AG04450 (cell line): ENCODE measurements around the gene ZNF789. TPM values are rescaled to one million over a fixed set of nuclear protein-coding genes. Genes with fewer than 3 reads are reported as not detected.

ENCODE experiments used
- polyA plus RNA-seq: library from polyadenylated mRNA; depleted of rRNA; stranded (reverse); fragments of >200 nt; gene quantifications from 2 replicates; pipeline ENCODE4 v1.2.3, GENCODE V29; 2011; rRNA removed

ZNF789 gene
- polyA plus RNA-seq, 1 experiment: 8.3 TPM

Other genes with a start within 250 kb of the ZNF789 start
- not detected in 2 replicates for gene MYH16, start 200.1 kb upstream of the ZNF789 start, polyA plus RNA-seq
- gene ARPC1A, start 147.0 kb upstream of the ZNF789 start, polyA plus RNA-seq: 259 and 282 TPM in 2 replicates
- gene ARPC1B, start 98.2 kb upstream of the ZNF789 start, polyA plus RNA-seq: 190 and 245 TPM in 2 replicates
- 60.2 and 68.1 TPM in 2 replicates for gene PDAP1, start 64.3 kb upstream of the ZNF789 start, polyA plus RNA-seq
- gene BUD31, start 63.9 kb upstream of the ZNF789 start, polyA plus RNA-seq: 82.3 and 96.8 TPM in 2 replicates
- 2.7 and 3.0 TPM in 2 replicates for gene PTCD1, start 34.1 kb upstream of the ZNF789 start, polyA plus RNA-seq
- 27.6 and 32.2 TPM in 2 replicates for gene CPSF4, start 33.9 kb upstream of the ZNF789 start, polyA plus RNA-seq
- 591 and 634 TPM in 2 replicates for gene ATP5MF, start 6.7 kb upstream of the ZNF789 start, polyA plus RNA-seq
- gene ZNF394, start 27.4 kb downstream of the ZNF789 start, polyA plus RNA-seq: 9.4 TPM in 2 replicates
- gene ZKSCAN5, start 31.8 kb downstream of the ZNF789 start, polyA plus RNA-seq: 11.5 and 13.4 TPM in 2 replicates
- gene FAM200A, start 79.2 kb downstream of the ZNF789 start, polyA plus RNA-seq: 8.1 and 11.8 TPM in 2 replicates
- gene ZNF655, start 85.8 kb downstream of the ZNF789 start, polyA plus RNA-seq: 62.9 and 79.3 TPM in 2 replicates
- 0.72 and 1.2 TPM in 2 replicates for gene TMEM225B, start 125.4 kb downstream of the ZNF789 start, polyA plus RNA-seq
- 6.4 and 6.7 TPM in 2 replicates for gene ZSCAN25, start 144.1 kb downstream of the ZNF789 start, polyA plus RNA-seq
- gene CYP3A5, start 207.1 kb downstream of the ZNF789 start, polyA plus RNA-seq: 0.21 and 0.31 TPM in 2 replicates